ENCODE measurements around the gene PRKCB. TPM values are rescaled to one million over a fixed set of nuclear protein-coding genes. Genes with fewer than 3 reads are reported as not detected.

PRKCB gene
- total and polyA plus RNA-seq, 2 of the 8 experiments (the other 6 are each of a cell fraction or from before 2014, with no cell fraction given), result 7.1 to 12.1 TPM

- TF ChIP-seq USF2 (IDR thresholded peaks at IDR 0.05; ENCODE audit: low read length) (no peak), CBX5 (IDR thresholded peaks at IDR 0.05; ENCODE audit: low read depth, low read length) (no peak)
Observed at GRCh38 chr16:24015923-24016322, 180.1 kb downstream of the PRKCB start (continued).
